OCI-LY1 (cell line): ENCODE data around the gene ATP11A.

ENCODE experiments used
- H2AFZ ChIP-seq: fragments of 200-600 bp; sonication (generic), shearing (Covaris generic); 2 replicates; pipeline ENCODE4 v1.6.0; 2014; ENCODE audit warnings: antibody characterized with exemption, mild to moderate bottlenecking, low read length
- H3F3A ChIP-seq: fragments of 200-600 bp; sonication (generic), shearing (Covaris generic); 2 replicates; pipeline ENCODE4 v1.6.0; 2014; ENCODE audit warnings: mild to moderate bottlenecking, antibody characterized with exemption, low read length, moderate library complexity; ENCODE audit not compliant: insufficient read depth
- H3K27ac ChIP-seq: fragments of 200-600 bp; sonication (generic); 2 replicates; pipeline ENCODE4 v1.5.1; 2014; ENCODE audit warnings: low read length, mixed run types, mild to moderate bottlenecking, low read depth; ENCODE audit not compliant: poor library complexity, severe bottlenecking
- H3K27me3 ChIP-seq: fragments of 200-600 bp; sonication (generic); 2 replicates; pipeline ENCODE4 v1.6.0; 2014; ENCODE audit warnings: antibody characterized with exemption, mild to moderate bottlenecking, low read length, moderate library complexity; ENCODE audit not compliant: insufficient read depth
- H3K36me3 ChIP-seq: fragments of 200-600 bp; sonication (generic); 2 replicates; pipeline ENCODE4 v1.6.1; 2014; ENCODE audit warnings: mild to moderate bottlenecking, antibody characterized with exemption, low read length, moderate library complexity, mixed read lengths; ENCODE audit not compliant: insufficient read depth
- H3K4me1 ChIP-seq: fragments of 200-600 bp; sonication (generic); 2 replicates; pipeline ENCODE4 v1.5.1; 2014; ENCODE audit warnings: mild to moderate bottlenecking, low read length, moderate library complexity; ENCODE audit not compliant: insufficient read depth, severe bottlenecking
- H3K4me2 ChIP-seq: fragments of 200-600 bp; sonication (generic), shearing (Covaris generic); 2 replicates; pipeline ENCODE4 v1.6.1; 2014; ENCODE audit warnings: low read length
- H3K4me3 ChIP-seq: fragments of 200-600 bp; sonication (generic); 2 replicates; pipeline ENCODE4 v1.5.1; 2014; ENCODE audit warnings: low read length, low read depth, mild to moderate bottlenecking, mixed read lengths; ENCODE audit not compliant: poor library complexity, severe bottlenecking
- H3K79me2 ChIP-seq: fragments of 200-600 bp; shearing (Covaris generic); 2 replicates; pipeline ENCODE4 v1.6.1; 2016; ENCODE audit warnings: mixed run types, low read length, mixed read lengths; ENCODE audit not compliant: insufficient read depth
- H3K9ac ChIP-seq: fragments of 200-600 bp; sonication (generic), shearing (Covaris generic); 2 replicates; pipeline ENCODE4 v1.6.1; 2014; ENCODE audit warnings: mild to moderate bottlenecking, low read length, mixed read lengths
- H3K9me2 ChIP-seq: fragments of 200-600 bp; sonication (generic), shearing (Covaris generic); 2 replicates; pipeline ENCODE4 v1.6.1; 2014; ENCODE audit warnings: low read depth, mild to moderate bottlenecking, low read length, mixed read lengths
- H3K9me3 ChIP-seq: fragments of 200-600 bp; shearing (Covaris generic); 2 replicates; pipeline ENCODE4 v1.6.1; 2014; ENCODE audit warnings: low read length, mixed read lengths
- H4K20me1 ChIP-seq: fragments of 200-600 bp; sonication (generic), shearing (Covaris generic); 2 replicates; pipeline ENCODE4 v1.6.0; 2016; ENCODE audit warnings: mild to moderate bottlenecking, low read length; ENCODE audit not compliant: insufficient read depth
- EZH2 ChIP-seq: fragments of 200-600 bp; sonication (generic), shearing (Covaris generic); IDR thresholded peaks from 2 replicates; pipeline ENCODE4 v1.8.0; 2017; ENCODE audit warnings: borderline replicate concordance, mixed run types, mild to moderate bottlenecking, antibody characterized with exemption, low read length, moderate library complexity, mixed read lengths
- TF ChIP-seq, protein P1 (sequence below): fragments of 200-600 bp; sonication (generic), shearing (Covaris generic); IDR thresholded peaks from 2 replicates; pipeline ENCODE4 v1.5.1; 2017; ENCODE audit warnings: mild to moderate bottlenecking, antibody characterized with exemption, low read length, moderate library complexity, mixed read lengths

ATP11A gene

DNA sequence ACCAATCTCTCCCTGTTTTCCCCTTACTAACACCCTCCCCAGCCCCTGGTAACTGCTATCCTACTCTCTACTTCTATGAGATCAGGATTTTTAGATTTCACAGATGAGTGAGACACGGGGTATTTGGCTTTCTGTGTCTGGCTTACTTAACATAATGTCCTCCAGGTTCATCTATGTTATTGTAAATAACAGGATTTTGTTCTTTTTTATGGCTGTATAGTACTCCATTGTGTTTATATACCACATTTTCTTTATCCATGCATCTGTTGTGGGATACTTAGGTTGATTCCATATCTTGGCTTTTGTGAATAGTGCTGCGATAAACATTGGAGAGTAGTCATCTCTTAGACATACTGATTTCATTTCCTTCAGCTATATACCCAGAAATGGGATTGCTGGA is 28.5 kb upstream of the ATP11A start:
- Histone ChIP-seq H3K9me2 (no peaks in the 10 kb centered on the region), H3K4me1 (no peaks in the 10 kb centered on the region), H3K27ac (no peak overlapping the region), H3K9me3 (peaks cover 3% of the 10 kb centered on the region), H2AFZ (no peak overlapping the region), H3K4me3 (no peak overlapping the region), H4K20me1 (no peaks in the 10 kb centered on the region), H3F3A (no peaks in the 10 kb centered on the region), H3K9ac (no peak overlapping the region), H3K79me2 (no peaks in the 10 kb centered on the region), H3K27me3 (peaks cover 11% of the 10 kb centered on the region; the same call in 1 of the 2 replicates), H3K4me2 (no peak overlapping the region), H3K36me3 (no peaks in the 10 kb centered on the region)
- TF ChIP-seq EZH2: no peak
- TF ChIP-seq, protein P1, sequence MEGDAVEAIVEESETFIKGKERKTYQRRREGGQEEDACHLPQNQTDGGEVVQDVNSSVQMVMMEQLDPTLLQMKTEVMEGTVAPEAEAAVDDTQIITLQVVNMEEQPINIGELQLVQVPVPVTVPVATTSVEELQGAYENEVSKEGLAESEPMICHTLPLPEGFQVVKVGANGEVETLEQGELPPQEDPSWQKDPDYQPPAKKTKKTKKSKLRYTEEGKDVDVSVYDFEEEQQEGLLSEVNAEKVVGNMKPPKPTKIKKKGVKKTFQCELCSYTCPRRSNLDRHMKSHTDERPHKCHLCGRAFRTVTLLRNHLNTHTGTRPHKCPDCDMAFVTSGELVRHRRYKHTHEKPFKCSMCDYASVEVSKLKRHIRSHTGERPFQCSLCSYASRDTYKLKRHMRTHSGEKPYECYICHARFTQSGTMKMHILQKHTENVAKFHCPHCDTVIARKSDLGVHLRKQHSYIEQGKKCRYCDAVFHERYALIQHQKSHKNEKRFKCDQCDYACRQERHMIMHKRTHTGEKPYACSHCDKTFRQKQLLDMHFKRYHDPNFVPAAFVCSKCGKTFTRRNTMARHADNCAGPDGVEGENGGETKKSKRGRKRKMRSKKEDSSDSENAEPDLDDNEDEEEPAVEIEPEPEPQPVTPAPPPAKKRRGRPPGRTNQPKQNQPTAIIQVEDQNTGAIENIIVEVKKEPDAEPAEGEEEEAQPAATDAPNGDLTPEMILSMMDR: no peak

DNA sequence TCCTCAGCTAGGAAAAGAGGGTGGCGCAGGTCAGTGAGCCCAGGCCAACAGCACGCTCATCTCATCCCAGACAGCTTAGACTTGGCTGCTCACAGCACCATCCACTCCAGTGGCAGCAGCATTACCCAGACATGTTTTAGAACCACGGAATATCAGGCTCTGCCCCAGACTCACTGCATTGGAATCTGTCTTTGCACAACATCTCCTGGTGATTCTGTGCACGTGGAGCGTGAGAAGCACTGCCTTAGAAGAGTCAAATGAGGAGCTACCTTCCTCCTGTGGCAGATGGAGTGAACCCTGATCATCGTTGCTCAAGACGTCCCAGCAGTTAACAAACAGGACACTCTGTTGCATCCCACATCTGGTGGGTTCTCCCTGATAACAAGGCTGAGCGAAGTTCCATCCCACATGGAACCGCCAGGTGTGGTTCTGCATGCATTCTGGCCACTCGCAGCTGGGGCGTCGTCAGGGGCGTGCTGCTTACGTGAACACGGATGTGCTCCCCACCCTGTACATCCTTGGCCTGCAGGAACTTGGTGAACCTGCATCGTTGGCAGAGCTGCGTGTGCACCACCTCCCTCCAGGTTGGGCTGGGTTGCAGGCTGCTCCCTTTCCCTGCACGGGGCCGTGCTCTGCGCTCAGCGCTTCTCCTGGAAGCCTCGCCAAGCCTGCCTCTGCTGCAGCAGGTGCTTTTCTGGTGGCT is 25.2 kb upstream of the ATP11A start:
- Histone ChIP-seq H3K9me3 (peaks cover 3% of the 10 kb centered on the region), H3K9me2 (no peaks in the 10 kb centered on the region), H3K4me3 (no peak overlapping the region), H3K36me3 (no peaks in the 10 kb centered on the region), H3K27me3 (peaks cover 12% of the 10 kb centered on the region), H3K9ac (no peak overlapping the region), H3K4me2 (no peak overlapping the region), H2AFZ (no peak overlapping the region), H3K4me1 (no peaks in the 10 kb centered on the region), H3F3A (no peaks in the 10 kb centered on the region), H4K20me1 (no peaks in the 10 kb centered on the region), H3K27ac (no peak overlapping the region), H3K79me2 (no peaks in the 10 kb centered on the region)
- TF ChIP-seq EZH2: no peak
- TF ChIP-seq, protein P1: no peak

DNA sequence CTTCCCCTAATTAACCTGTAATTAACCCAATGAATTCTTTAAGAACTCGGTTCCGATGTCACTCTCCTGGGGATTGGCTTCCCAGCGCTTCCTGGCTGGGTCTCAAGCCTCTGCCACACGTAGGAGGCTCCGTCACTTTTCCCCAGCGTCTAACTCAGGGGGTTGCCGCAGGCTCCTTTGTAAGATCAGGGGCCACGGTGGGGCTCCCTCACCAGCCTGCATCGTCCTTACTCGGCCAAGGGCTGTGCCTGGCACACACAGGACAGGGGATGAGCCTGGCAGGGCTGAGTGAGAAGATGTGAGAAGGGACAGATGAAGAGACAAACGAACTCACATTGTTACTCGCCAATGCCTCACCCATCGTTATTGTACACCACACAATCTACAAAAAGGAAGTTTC is 20.9 kb upstream of the ATP11A start:
- Histone ChIP-seq H3K27me3 (peaks cover 12% of the 10 kb centered on the region), H3K4me2 (no peak overlapping the region), H3K4me1 (no peaks in the 10 kb centered on the region), H2AFZ (no peak overlapping the region), H3K4me3 (no peak overlapping the region), H3F3A (no peaks in the 10 kb centered on the region), H4K20me1 (no peaks in the 10 kb centered on the region), H3K27ac (no peak overlapping the region), H3K36me3 (no peaks in the 10 kb centered on the region), H3K9ac (no peak overlapping the region), H3K79me2 (no peaks in the 10 kb centered on the region), H3K9me2 (no peaks in the 10 kb centered on the region), H3K9me3 (no peaks in the 10 kb centered on the region)
- TF ChIP-seq, protein P1: no peak
- no peak for TF ChIP-seq EZH2
